ENCODE data around the gene TMEM82. TPM values are rescaled to one million over a fixed set of nuclear protein-coding genes. Genes with fewer than 3 reads are reported as not detected.

Gene TMEM82
- total RNA-seq, 1 donor from 2014 or later = not detected

- no peak for DNase-seq (ENCODE audit: low spot score)
Measured at GRCh38 chr1:15719381-15720120, 22.7 kb upstream of the TMEM82 start.

- DNase-seq (ENCODE audit: low spot score) = no peak
Measured at GRCh38 chr1:15720861-15721260, 21.4 kb upstream of the TMEM82 start.

GRCh38 chr1:15722411-15722810 is 19.9 kb upstream of the TMEM82 start:
- DNase-seq (ENCODE audit: low spot score) = no peak

- DNase-seq (ENCODE audit: low spot score) = no peak
Measured at GRCh38 chr1:15722836-15723532, 19.3 kb upstream of the TMEM82 start.

- no peak for DNase-seq (ENCODE audit: low spot score)
Measured at GRCh38 chr1:15723631-15724246, 18.6 kb upstream of the TMEM82 start.

- no peak for DNase-seq (ENCODE audit: low spot score)
Measured at GRCh38 chr1:15724949-15725880, 17.1 kb upstream of the TMEM82 start.

- DNase-seq (ENCODE audit: low spot score) = no peak
Measured at GRCh38 chr1:15726508-15726907, 15.8 kb upstream of the TMEM82 start.

GRCh38 chr1:15727021-15727420 is 15.3 kb upstream of the TMEM82 start:
- DNase-seq (ENCODE audit: low spot score) = no peak

- no peak for DNase-seq (ENCODE audit: low spot score)
Measured at GRCh38 chr1:15727424-15727823, 14.9 kb upstream of the TMEM82 start.

GRCh38 chr1:15727866-15728534 is 14.3 kb upstream of the TMEM82 start:
- no peak for DNase-seq (ENCODE audit: low spot score)

GRCh38 chr1:15728937-15729657 is 13.2 kb upstream of the TMEM82 start:
- DNase-seq (ENCODE audit: low spot score) = no peak

GRCh38 chr1:15730423-15730822 is 11.9 kb upstream of the TMEM82 start:
- no peak for DNase-seq (ENCODE audit: low spot score)

GRCh38 chr1:15730936-15731335 is 11.4 kb upstream of the TMEM82 start:
- DNase-seq (ENCODE audit: low spot score) = no peak

GRCh38 chr1:15731735-15732685 is 10.3 kb upstream of the TMEM82 start:
- DNase-seq (ENCODE audit: low spot score) = no peak

- no peak for DNase-seq (ENCODE audit: low spot score)
Measured at GRCh38 chr1:15732686-15733081, 9.6 kb upstream of the TMEM82 start.

- DNase-seq (ENCODE audit: low spot score) = no peak
Measured at GRCh38 chr1:15733218-15733725, 9.0 kb upstream of the TMEM82 start.

GRCh38 chr1:15733726-15734226 is 8.5 kb upstream of the TMEM82 start:
- no peak for DNase-seq (ENCODE audit: low spot score)

GRCh38 chr1:15734296-15734695 is 8.0 kb upstream of the TMEM82 start:
- no peak for DNase-seq (ENCODE audit: low spot score)

Measured in mesenteric fat pad (tissue), 1 donor.